ENCODE data around the gene CDH4.

DNA sequence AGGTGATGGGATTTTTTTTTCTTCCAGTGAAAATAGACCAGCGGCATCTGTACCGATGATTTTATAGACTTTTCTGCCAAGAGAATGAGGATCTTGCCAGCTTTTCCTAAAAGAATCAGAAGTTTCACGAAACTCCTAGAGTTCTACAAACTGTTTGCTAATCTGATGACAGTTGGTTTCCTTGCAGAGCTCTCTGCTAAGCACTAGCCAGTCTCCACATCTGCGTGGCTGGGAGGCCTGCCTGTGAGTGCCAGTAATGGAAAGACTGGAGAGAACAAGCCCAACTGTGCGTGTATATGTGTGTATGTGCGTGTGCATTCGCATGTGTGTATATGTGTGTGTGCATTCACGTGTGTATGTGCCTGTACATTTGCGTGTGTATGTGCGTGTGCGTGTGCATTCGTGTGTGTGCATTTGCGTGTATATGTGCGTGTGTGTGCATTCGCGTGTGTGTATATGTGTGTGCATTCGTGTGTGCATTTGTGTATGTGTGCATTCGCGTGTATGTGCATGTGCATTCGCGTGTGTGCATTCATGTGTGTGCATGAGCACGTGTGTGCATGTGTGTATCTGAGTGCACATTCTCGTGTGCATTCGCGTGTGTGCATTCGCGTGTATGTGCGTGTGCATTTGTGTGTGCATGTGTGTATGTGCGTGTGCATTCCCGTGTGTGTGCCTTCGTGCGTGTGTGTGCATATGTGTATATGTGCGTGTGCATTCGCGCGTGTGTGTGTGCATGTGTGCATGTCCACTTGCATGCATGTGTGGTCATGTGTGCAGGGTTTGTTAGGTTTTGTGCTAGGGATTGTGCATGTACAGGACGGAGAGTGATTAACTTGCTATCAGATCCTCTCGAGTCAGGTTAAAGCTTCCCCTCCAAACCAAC lies 434.2 kb downstream of the CDH4 start:
- TF ChIP-seq POLR2A (IDR thresholded peaks at IDR 0.05), result no peak
- TF ChIP-seq, protein P1, sequence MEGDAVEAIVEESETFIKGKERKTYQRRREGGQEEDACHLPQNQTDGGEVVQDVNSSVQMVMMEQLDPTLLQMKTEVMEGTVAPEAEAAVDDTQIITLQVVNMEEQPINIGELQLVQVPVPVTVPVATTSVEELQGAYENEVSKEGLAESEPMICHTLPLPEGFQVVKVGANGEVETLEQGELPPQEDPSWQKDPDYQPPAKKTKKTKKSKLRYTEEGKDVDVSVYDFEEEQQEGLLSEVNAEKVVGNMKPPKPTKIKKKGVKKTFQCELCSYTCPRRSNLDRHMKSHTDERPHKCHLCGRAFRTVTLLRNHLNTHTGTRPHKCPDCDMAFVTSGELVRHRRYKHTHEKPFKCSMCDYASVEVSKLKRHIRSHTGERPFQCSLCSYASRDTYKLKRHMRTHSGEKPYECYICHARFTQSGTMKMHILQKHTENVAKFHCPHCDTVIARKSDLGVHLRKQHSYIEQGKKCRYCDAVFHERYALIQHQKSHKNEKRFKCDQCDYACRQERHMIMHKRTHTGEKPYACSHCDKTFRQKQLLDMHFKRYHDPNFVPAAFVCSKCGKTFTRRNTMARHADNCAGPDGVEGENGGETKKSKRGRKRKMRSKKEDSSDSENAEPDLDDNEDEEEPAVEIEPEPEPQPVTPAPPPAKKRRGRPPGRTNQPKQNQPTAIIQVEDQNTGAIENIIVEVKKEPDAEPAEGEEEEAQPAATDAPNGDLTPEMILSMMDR (IDR thresholded peaks at IDR 0.05), result no peak
